ENCODE measurements around the gene NDRG3. TPM values are rescaled to one million over a fixed set of nuclear protein-coding genes. Genes with fewer than 3 reads are reported as not detected.
"Not testable (repeated sequence)": the region's sequence is repeated elsewhere in the genome, so short reads cannot be mapped to it uniquely, and the experiment has no call there.

NDRG3 gene
- total RNA-seq, 1 donor from 2014 or later: 15.4 TPM

GRCh38 chr20:36687850-36688249 is 58.0 kb downstream of the NDRG3 start:
- DNase-seq: no peak

GRCh38 chr20:36686944-36687343 is 58.9 kb downstream of the NDRG3 start:
- no peak for DNase-seq

GRCh38 chr20:36686504-36686903 is 59.4 kb downstream of the NDRG3 start:
- no peak for DNase-seq

GRCh38 chr20:36684747-36685146 is 61.1 kb downstream of the NDRG3 start:
- no peak for DNase-seq

GRCh38 chr20:36682311-36682710 is 63.6 kb downstream of the NDRG3 start:
- no peak for DNase-seq

- DNase-seq: no peak
Measured at GRCh38 chr20:36677422-36677771, 68.5 kb downstream of the NDRG3 start.

GRCh38 chr20:36676701-36677421 is 69.0 kb downstream of the NDRG3 start:
- no peak for DNase-seq

- not testable (repeated sequence) for DNase-seq
Measured at GRCh38 chr20:36675545-36675944, 70.3 kb downstream of the NDRG3 start.

GRCh38 chr20:36672991-36673390 is 72.9 kb downstream of the NDRG3 start:
- DNase-seq: no peak

GRCh38 chr20:36670665-36671357 is 75.1 kb downstream of the NDRG3 start:
- no peak for DNase-seq

- no peak for DNase-seq
Measured at GRCh38 chr20:36666181-36666740, 79.6 kb downstream of the NDRG3 start.

GRCh38 chr20:36663031-36663430 is 82.9 kb downstream of the NDRG3 start:
- no peak for DNase-seq

GRCh38 chr20:36658300-36658699 is 87.6 kb downstream of the NDRG3 start:
- DNase-seq: no peak

GRCh38 chr20:36656733-36657132 is 89.2 kb downstream of the NDRG3 start:
- DNase-seq: no peak

- no peak for DNase-seq
Measured at GRCh38 chr20:36655004-36655403, 90.9 kb downstream of the NDRG3 start.

- no peak for DNase-seq
Measured at GRCh38 chr20:36654506-36654905, 91.4 kb downstream of the NDRG3 start.

- no peak for DNase-seq
Measured at GRCh38 chr20:36653456-36653855, 92.4 kb downstream of the NDRG3 start.

- DNase-seq: no peak
Measured at GRCh38 chr20:36647196-36648121, 98.4 kb downstream of the NDRG3 start.

- no peak for DNase-seq
Measured at GRCh38 chr20:36646678-36647077, 99.2 kb downstream of the NDRG3 start.

- no peak for DNase-seq
Measured at GRCh38 chr20:36645998-36646397, 99.9 kb downstream of the NDRG3 start, which contains the start of gene SLA2. Gene SLA2 (minus strand): TSS chr20:36646196. CDS start chr20:36641335, 4,861 bp downstream.

GRCh38 chr20:36645353-36645752 is 100.5 kb downstream of the NDRG3 start:
- DNase-seq: no peak

- DNase-seq: no peak
Measured at GRCh38 chr20:36644706-36645095, 101.2 kb downstream of the NDRG3 start.
